Stimulated activated CD8-positive, alpha-beta memory T cell treated with anti-CD3 and anti-CD28 coated beads, Interleukin-4, amount 100 ng/mL, for 24 hours (primary cell): ENCODE data around the gene ZNF181.
A peak's percentile ranks its signal among the peaks of the same experiment; 100 is the strongest.
"Not testable (repeated sequence)": the region's sequence is repeated elsewhere in the genome, so short reads cannot be mapped to it uniquely, and the experiment has no call there.

Experiments
- DNase-seq: peaks from one replicate; pipeline ENCODE4 v3.0.0-alpha.2; 2020; ENCODE audit warnings: low read depth

Gene ZNF181

DNA sequence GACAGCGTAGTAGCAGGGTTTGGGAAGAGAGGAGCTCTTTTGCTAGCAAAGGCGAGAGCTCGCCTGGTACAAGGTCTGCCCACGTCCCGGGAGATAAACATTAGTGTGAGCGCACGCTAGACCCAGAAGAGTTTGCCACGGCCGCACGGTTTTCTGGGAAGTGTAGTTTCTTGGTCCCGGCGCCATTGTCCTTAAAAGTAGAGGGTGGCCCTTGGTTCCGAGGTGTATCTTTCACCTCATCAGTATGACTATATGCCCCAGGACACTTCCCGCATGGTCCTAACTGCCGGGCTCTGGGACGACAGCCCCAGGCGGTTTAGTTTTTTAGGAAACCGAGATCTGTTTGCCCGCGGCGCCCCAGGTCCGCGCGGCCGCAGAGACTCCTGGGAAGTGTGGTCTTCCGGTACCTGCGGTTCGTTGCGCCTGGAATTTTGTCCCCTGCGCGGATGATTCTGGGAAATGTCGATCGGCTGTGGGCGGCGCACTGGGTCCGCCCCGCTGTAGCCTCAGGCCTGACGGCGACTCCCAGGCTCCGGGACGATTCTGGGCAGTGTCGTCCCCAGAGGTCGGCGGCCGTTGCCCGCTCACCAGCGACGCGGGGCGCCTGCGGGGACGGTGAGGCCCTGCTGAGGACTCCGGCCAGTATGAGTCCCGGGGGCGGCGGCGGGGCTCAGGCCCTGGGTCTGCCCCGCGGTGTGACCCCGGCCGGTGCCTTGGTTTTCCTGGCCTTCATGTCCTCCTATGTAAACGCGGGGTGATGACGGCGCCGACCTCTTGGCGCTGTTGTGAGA, at the start of gene ZNF181:
Gene ZNF181, plus strand, starts transcription at position 498 of the 791 bp plus-strand sequence. CDS start 795 bp downstream, outside the sequence.
- DNase-seq: peak; percentile 69

DNA sequence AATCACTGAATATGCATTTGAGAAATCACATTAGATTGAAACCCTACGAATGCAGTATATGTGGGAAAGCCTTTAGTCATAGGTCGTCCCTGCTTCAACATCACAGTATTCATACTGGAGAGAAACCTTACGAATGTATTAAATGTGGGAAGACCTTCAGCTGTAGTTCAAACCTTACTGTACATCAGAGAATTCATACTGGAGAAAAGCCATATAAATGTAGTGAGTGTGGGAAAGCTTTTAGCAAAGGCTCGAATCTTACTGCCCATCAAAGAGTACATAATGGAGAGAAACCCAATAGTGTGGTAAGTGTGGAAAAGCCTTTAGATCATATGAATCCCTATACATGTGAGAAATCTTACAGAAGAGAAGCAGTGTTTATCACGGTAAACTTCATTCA, 48.8 kb upstream of the ZNF181 start:
- DNase-seq: not testable (repeated sequence)

DNA sequence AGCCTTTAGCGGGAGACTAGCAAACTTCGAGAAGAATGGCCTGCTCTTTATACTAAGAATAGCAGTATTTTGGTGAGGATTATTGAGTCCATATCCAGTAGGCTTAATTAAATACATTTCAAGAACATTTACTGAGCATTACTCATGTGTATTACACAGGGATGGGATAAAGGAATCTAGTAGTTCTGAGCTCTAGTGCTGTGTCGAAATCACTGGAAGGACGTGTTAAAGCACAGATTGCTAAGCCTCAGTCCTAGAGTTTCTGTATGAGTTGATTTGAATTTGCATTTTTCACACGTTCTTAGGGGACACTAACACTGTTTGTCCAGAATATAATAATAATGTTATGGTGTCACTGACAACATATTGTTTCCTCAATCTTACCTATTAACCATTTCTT, 47.6 kb upstream of the ZNF181 start:
- no peak for DNase-seq

DNA sequence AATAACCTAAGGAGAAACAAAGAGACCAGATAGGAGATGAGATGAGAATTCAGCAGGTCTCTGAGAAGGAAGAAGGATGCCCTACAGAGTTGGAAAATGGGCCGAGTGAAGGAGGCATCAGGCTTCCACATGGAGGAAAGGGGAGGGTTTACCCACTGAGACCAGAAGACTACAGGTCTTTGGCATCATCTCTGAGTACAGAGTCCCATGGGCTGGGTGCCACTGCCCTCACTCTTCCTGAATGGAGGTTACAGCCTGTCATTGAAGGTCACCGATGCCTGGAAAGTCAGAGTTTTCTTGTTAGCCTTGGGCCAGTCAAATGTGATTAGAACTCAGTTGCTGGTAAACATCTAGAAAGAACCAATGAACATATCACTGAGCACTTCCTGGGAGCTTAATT, 46.7 kb upstream of the ZNF181 start:
- DNase-seq: no peak

DNA sequence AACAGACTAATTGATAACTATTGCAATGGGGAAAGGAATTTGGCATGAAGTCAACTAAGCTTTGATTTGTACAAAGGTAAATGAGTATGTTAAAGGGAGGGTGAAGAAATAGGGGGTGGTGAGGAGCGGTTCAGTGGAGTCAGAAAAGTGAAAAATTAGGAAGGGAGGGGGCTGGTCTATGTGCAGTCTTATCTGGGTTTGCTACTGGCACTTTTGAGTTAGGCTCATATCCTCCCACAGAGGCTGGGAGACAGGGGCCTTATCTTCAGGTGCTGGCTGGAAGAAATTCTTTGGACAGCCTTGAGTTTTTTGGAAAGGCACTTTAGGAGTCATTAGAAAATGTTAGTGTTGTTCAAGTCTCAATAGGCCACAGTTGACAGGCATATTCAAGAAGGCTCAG, 45.5 kb upstream of the ZNF181 start:
- no peak for DNase-seq

DNA sequence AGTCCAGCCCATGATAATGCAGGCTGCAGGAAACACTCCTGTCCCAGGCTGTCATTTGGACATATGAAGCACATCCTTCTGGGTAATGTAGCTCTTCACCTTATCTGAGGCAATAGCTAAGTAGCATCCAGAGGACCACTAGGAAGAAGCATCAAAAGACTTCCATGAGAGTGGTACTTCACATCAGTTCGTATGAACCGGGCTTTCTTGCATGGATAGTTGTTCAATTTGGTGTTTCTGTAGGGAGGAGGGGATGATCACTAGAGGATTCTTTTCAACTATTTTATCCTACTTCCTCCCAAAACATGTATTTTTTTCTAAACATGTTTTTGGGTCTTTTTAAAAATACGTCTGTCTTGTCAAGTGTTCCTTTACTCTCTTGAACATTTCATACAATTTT, 43.7 kb upstream of the ZNF181 start:
- no peak for DNase-seq

DNA sequence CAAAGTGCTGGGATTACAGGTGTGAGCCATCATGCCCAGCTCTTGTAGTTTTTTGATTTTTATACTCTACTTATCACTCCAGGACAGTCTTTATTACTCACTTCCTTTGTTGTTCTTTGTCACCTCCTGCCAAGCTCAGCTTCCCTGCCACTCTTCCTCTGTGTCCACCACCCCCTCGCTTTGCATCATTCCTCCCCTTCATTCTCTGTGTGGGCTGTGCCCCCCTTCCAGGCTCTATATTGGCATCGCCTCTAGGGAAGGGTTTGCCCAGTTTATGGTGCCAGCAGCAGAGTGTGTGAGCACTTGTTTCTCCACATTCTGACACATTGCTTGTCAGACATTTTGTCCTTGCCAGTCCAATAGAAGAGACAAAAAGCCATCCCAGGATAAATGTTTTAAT, 41.5 kb upstream of the ZNF181 start:
- no peak for DNase-seq

DNA sequence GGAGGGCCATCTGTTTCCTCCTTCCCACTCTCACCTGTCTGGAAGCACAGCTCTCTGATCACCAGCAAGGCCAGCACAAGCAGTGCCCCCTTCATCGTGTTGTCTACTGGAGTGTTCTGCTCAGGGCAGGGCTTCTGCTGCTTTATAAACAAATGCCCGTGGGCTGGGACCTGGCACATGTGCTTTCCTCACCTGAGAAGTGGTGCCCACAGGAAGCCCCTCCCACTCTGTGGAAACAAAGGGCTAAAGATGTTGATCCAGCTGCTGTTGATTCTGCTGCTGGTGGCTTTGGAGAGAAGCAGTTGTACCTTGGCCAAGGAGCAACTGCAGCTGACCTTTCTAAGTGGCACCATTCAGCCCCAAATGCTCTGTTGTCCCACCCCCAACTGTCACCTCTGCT, 26.4 kb upstream of the ZNF181 start:
- no peak for DNase-seq

DNA sequence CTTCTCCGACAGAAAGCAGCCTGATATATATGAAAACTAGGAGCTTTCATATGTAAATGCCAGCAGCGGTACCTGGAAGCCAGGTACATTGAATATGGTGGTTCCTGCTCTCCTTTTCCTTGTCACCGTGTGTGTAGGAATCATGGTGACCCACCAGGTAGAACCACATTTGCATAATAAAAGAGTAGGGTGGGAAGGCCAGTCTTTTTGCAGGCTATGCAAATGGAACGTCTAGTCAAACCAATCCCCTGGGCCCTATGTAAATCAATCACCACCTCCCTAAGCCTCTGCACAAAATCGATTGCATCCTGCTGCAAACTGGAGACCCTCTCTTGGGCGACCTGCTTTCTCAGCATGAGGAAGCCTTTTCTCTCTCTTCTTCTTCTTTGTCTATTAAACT, 22.2 kb upstream of the ZNF181 start:
- DNase-seq: no peak

DNA sequence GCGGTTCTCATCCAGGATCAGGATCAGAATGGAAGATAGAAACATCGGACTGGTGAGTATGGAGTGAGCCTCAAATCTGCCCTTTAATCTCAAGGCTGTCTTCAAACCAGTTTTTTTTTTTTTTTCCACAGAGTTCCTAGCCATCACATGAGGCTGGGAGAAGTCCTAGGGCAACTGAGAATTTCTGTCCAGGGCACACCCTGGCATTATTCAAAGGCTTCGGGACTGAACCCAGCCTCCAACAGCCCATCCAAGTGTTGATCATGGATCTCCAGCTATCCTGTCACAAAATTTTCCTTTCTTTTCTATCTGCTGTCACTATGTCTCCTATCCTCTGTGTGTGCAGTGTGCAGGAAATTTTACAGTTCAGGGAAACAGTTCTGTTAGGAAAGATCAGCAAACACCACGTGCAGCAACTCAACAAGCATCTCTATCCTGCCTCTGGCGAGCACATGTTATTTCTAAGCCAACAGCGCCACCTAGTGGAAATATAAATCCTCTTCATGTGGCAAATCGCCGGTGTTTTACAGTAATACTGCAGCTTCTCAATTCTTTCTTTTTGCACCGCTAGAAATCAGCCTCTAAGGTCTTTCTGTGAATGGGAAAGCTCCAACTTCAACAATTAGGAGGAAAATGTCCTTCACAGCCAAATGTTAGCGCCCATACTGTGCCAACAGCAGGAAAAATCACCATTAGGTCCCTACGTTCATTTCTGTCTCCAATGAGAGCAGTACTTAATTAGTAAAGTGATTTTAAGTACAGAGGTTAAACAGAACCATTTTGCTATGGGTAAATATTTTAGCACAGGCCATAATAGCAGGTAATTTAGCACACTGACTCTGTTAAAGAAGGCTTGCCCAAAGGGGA, 21.4 kb upstream of the ZNF181 start:
- no peak for DNase-seq

DNA sequence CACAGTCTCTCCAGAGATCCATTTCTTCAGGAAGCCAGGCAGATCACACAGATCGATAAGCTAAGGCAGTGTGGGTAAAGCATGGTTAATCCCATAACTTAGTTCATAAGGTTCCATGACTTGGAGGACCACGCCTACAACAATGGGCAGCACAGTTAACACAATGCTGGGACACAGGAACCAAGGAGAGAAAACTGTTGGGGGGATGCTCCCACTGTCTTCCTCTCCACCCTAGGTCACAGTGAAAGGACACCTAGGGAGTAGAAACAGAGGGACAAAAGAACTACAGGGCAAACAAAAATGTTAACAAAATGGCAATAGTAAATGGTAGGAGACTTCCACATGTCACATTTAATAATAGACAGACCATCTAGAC, 20.8 kb upstream of the ZNF181 start:
- DNase-seq: no peak

DNA sequence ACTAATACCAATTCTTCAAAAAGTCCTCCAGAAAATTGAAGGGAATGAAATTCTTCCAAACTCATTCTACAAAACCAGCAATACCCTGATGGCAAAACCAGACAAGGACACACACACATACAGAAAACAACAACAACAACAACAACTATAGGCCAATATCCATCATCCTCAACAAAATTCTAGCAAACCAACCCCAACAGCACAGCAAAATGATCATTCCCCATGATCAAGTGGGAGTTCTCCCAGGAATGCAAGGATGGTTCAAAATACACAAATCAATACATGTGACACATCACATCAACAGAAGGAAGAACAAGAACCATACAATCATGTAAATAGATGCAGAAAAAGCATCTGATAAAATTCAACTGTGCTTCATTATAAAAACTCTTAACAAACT, 18.7 kb upstream of the ZNF181 start:
- no peak for DNase-seq

DNA sequence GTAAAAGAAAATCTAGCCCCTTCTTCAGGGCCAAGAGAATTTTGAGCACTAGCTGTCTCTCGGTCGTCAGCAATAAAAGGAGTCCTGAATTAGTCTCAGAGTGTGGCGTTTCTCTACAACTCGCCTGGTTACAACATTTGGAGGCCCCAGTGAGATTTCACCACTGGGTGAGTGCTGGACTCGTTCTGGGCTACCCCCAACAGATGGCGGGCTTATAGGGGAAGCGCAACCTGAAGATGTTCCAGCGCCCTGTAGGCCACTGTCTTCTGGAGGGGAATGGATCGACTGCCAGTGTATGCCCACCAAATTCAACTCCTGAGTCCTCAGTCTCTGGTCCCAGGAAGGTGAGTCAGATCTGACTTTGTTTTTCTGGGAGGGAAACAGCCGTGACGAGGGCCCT, 11.7 kb upstream of the ZNF181 start:
- no peak for DNase-seq

DNA sequence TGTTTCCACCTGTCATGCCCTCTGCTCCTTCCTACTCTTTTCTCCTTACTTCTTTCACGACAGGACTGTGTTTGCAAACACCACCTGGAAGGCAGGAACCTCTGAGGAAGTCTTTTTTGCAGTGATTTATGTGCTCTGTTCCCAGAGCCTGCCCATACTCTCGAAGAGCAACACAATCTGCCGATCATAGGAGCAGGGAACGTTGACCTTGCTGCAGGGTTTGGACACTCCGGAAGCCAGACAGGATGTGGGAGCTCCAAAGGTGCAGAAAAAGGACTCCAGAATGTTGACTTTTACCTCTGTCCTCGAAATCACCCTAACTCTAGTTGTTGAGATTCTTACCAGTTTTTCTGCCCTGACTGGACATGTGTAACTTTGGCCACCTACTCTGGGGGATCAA, 8.6 kb upstream of the ZNF181 start:
- no peak for DNase-seq

DNA sequence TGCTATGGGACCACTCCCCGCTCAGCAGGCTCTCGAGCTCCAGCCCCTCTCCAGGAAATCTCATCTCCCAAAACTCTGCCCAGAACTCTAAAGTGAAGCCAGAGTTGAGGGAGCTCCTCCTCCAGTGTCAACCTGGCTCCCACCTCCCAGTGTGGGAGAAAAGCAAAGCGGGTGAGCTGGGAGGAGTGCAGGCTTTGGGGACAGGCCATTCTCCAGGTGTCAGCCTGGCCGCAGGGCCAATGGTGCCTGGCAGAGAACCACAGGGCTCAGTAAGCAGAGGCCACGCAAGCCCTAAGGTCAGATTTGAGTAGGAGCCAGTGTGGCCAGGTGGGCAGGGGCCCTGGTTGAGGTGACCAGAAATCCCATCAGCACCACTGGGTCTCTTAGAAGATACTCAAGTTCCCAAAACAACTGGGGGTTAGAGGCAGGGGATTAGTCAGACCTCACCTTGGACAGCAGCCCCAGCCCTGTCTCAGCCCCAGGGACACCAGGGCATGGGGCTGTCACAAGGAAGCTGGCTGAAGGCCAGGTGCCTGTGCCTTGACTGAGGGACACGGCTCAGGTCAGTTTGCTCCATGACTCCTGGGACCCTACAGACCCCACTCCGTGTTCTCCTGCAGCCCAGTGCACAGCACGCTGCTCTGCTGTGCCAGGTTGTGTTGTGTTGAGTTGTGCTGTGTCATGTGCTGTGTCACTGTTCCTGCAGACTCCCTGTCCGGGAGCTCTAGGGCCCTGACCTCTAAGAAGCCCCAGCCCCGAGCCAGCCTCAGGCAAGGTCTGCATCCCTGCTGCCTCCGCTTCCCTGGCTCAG, 2.8 kb upstream of the ZNF181 start:
- no peak for DNase-seq

DNA sequence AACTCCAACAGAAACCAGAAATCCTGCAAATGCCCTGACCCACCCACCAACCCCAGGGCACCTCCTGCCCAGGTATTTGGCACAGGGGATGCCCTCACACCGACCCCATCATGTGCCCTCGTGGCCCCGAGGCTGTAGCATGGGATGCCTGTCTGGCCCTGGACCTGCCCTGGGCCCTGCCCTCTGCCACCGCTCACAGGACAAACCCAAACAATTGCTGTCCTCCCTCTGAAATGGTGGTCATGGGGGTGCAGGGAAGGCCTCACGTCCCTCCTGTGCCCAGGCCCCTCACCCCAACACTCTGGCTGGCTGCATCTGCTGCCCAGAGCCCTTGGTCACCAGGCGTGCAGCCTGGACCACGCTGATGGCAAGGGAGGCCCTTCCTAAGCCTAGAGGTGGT, 2.1 kb upstream of the ZNF181 start:
- DNase-seq: no peak

DNA sequence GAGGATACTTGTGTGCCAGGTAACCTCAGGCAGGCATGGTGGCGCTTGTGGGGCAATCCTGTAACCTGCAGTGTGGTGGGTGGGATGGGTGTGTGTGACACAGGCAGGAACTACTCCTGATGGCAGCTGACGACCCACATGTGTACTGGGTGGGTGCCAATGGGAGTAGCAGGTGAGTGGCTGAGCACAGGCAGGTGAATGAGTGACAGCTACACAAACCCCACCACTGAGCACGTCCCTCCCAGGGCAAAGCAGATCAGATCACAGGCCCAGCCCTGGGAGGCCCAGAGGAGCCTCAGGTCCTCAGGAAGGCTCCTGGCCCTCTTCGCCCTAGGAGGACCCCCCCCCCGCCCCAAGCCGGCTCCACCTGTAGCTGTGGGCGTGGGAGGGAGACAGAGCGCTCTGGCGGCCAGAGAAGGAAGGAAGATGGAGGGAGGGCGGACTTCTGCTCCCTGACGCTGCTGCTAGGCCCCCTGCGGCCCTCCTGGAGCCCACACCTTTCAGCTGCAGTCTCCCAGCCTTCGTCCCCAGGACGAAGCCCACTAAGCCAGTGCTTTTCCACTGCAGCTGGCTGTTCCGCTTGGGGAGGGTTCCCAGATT, 1.3 kb upstream of the ZNF181 start:
- DNase-seq: no peak

DNA sequence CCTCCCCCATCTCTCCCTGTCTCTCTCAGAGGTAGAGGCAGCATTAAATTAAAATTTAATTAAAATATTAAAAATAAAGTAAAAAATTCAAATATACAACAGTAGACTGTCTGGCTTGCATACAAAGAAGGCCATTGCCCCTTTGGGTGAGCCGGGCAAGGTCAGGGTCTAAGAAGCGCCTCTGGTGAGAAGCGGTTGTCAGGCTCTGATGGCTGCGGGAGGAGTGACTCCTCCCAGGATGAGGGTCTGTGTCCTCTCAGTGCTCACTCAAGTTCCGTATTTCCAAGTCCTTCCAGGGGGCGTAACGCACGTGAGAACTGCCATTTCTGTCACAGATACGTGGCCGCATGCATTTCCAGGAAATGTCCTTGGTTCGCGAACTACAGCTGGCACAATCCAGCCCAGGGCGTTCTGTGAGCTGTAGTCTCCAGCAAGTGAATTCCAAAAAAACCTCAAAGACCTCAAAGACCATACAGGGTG, 737 bp upstream of the ZNF181 start:
- DNase-seq: no peak

DNA sequence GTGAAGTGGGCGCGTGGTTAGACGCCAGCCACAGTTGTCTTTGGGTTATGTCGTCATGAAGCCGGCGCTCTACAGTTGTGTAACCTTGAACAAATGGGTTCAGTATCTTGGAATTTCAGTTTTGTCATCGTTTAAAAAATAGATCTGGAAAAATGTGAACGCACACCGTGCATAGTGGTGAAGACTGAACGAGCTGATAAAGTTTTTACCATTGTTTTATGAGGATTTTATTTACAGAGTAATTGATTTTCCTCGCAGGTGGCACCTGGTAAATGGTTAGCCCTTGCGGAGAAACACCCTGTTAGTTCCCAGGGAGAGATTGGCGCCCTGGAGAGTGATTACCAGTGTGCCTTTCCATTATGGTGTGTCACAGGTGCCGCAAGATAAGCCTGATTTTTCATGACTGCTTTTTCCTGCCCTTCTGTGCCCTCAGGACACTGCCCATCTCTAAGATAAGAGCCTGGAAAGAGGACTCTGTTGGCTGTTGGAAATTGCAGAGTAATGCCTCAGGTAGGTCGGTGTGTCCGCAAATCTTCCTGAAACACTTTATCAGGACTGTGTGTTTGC, 577 bp downstream of the ZNF181 start:
- DNase-seq: no peak

DNA sequence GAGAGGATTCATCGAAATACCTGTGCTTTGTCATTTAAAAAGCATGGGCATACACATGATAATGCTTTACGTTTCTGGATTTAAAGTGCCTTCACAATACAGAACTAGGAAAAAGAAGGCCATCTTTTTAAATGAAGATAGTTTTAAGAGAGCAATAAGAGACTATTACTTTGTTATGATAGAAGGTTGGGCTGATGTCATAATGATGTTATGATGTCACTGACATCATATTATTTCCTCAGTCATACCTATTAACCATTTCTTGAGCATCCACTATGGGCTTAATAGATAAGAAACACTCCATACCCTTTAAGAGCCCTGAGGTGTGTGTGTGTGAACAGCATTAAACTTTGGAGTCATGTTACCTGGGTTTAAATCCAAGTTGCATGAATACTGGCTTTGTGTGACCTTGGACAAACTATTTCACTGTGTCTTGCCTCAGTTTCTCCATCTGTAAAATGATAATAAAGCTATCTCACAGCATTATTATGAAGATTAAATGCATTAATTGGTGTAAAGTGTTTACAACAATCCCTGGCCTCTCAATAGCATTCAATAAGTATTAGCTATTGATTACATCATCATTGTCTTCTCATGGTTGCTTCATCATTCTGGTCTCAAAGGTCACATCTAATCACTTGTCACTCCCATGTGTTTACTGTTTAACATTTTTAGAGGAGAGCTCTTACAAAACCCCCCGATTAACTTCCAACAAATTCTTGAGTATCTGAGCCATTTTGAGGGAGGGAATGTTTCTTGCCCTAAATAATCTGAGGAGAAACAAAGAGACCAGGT, 11.1 kb downstream of the ZNF181 start:
- DNase-seq: no peak

DNA sequence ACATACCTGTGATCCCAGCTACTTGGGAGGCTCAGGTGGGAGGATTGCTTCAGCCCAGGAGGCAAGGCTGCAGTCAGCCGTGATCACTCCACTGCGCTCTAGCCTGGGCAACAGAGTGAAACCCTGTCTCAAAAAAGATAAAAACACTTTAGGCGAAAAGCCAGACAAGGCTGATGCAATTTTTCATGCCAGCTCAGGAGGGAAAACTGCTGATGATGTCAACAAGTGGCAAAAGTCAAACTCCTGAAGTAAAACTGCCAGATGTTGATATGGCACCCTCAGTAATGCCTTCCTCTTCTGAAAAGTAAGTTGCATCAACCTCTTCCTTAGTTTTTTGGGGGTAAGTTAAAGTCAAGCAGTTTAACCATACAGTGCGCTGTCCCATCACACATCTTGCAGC, 23.4 kb downstream of the ZNF181 start:
- DNase-seq: no peak
